ENCODE data around the gene PTPN7. TPM values are rescaled to one million over a fixed set of nuclear protein-coding genes. Genes with fewer than 3 reads are reported as not detected.

Gene PTPN7
- 1 to 10 TPM; 1.4 to 2.5 TPM for total RNA-seq
- 1 to 10 TPM in 1 of 2 donors, under 1 TPM in 1; 0.98 to 1.5 TPM for polyA plus RNA-seq (ENCODE audit: insufficient read length in 2 of 2)
- long read RNA-seq, donor 1, result 0 reads
- long read RNA-seq, donor 2, result 0 reads
- long read RNA-seq, donor 3, result 0 reads
- long read RNA-seq, donor 4, result 0 reads

DNA sequence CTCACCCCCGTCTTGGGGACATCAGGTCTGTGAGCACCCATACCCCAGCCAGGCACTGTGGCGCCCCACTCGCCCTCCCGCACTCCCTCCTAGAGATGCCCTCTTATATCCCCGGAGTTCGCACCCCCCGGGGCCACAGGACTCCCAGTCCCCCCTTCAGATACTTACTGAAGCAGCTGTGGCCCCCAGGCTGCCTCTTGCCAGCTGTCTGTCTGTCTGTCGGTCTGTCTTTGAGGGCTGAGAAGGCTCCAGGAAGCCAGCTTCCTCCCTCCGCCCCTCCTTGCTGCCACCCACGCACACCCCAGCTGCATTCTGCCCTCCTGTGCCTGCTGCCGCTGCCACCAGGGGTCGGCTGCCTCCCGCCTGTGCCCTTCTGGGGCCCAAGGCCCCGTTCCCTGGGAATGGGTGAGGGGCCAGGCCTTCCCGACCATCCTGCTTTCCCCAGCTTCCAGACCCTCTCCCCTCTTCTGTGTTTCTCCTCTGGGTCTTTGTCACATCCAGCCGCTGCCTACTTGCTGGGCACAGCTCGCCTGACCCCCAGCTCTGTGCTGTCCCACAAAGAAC, at the start of gene PTPN7:
PTPN7 (minus strand) TSS at position 226 of the 564 bp plus-strand sequence. CDS start 1,200 bp downstream, outside the sequence.
- H3K4me3 ChIP-seq (ENCODE audit: low read depth, low read length), result no peak within 1 kb of the TSS
- no peaks in the 10 kb centered on the region for H3K27me3 ChIP-seq (ENCODE audit: control insufficient read depth, insufficient read depth, low read length)
- peaks cover 39% of the 10 kb centered on the region for H3K4me1 ChIP-seq (ENCODE audit: control insufficient read depth, insufficient read depth, low read length)
- no peaks in the 10 kb centered on the region for H3K9me3 ChIP-seq (ENCODE audit: control insufficient read depth, insufficient read depth, low read length)
- 81% methylated on average over 16 of the region's 17 CpGs for WGBS (ENCODE audit: insufficient coverage)
- peaks cover 5% of the 10 kb centered on the region for H3K36me3 ChIP-seq (ENCODE audit: control insufficient read depth, insufficient read depth, low read length)
- no peak for DNase-seq (ENCODE audit: low read depth in 4 of 6, low spot score in 6 of 6)
- peak within 1 kb of the TSS; percentile 40 for H3K27ac ChIP-seq (ENCODE audit: low read depth, low read length)

- Histone ChIP-seq H3K27ac (ENCODE audit: low read depth, low read length) (no peak overlapping the region), H3K9me3 (ENCODE audit: control insufficient read depth, insufficient read depth, low read length) (no peaks in the 10 kb centered on the region), H3K4me3 (ENCODE audit: low read depth, low read length) (no peak overlapping the region), H3K4me1 (ENCODE audit: control insufficient read depth, insufficient read depth, low read length) (peaks cover 8% of the 10 kb centered on the region), H3K36me3 (ENCODE audit: control insufficient read depth, insufficient read depth, low read length) (peaks cover 2% of the 10 kb centered on the region), H3K27me3 (ENCODE audit: control insufficient read depth, insufficient read depth, low read length) (peaks cover 11% of the 10 kb centered on the region)
- DNase-seq (ENCODE audit: low read depth in 4 of 6, low spot score in 6 of 6), result no peak
- 60% methylated on average over 7 of the region's 11 CpGs for WGBS (ENCODE audit: insufficient coverage)
These were observed 48.0 kb upstream of the PTPN7 start for GRCh38 chr1:202208351-202208857.

DNA sequence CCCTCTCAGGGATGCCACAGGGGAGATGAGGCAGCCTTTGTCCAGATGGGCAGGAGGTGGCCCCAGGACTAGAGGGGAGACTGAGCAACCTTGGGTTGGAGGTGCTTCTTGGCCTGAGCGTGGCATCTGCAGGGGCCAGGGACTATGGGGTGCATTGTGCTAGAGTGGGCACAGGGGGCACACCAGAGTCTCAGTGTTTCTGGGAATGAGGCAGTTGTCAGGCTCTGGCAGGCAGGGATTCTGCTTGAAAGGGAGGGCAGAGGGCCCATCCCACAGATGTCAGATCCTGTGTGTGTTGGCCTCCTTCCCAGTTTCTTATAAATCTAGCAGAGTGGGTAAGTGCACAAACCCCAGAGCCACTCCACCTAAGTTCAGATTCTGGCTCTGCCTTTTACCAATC, 46.9 kb upstream of the PTPN7 start:
- H3K27me3 ChIP-seq (ENCODE audit: control insufficient read depth, insufficient read depth, low read length), result peaks cover 2% of the 10 kb centered on the region
- H3K4me1 ChIP-seq (ENCODE audit: control insufficient read depth, insufficient read depth, low read length), result peaks cover 8% of the 10 kb centered on the region
- H3K4me3 ChIP-seq (ENCODE audit: low read depth, low read length), result no peak overlapping the region
- H3K27ac ChIP-seq (ENCODE audit: low read depth, low read length), result no peak overlapping the region
- DNase-seq (ENCODE audit: low read depth in 4 of 6, low spot score in 6 of 6), result peak in 2 of 6 donors; percentile 59 to 83
- 23% methylated on average over 1 of the region's 1 CpG for WGBS (ENCODE audit: insufficient coverage)
- no peaks in the 10 kb centered on the region for H3K9me3 ChIP-seq (ENCODE audit: control insufficient read depth, insufficient read depth, low read length)
- peaks cover 2% of the 10 kb centered on the region for H3K36me3 ChIP-seq (ENCODE audit: control insufficient read depth, insufficient read depth, low read length)

DNA sequence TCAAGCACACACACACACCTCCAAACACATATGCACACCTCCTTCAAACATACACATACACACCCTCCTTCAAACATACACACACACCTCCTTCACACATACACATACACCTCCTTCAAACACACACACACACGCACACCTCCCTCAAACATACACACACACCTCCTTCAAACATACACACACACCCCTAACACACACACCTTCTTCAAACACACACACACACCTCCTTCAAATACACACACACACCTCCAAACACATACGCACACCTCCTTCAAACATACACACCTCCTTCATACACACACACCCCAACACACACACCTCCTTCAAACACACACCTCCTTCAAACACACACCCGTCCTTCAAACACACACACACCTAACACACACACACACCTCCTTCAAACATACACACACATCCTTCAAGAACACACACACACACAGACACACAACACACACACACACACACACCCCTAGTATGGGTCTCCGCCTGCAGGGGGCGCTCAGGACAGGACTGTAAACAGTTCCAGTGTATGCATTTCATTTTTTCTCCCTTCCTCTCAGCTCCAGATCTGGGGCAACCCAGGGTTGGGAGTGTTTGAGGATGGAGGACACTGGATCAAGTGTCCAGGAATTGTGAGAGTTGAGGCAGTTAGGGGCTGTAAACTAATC, 45.3 kb upstream of the PTPN7 start:
- Histone ChIP-seq H3K9me3 (ENCODE audit: control insufficient read depth, insufficient read depth, low read length) (no peaks in the 10 kb centered on the region), H3K36me3 (ENCODE audit: control insufficient read depth, insufficient read depth, low read length) (peaks cover 2% of the 10 kb centered on the region), H3K27me3 (ENCODE audit: control insufficient read depth, insufficient read depth, low read length) (peaks cover 2% of the 10 kb centered on the region), H3K4me3 (ENCODE audit: low read depth, low read length) (no peak overlapping the region), H3K4me1 (ENCODE audit: control insufficient read depth, insufficient read depth, low read length) (peaks cover 13% of the 10 kb centered on the region), H3K27ac (ENCODE audit: low read depth, low read length) (no peak overlapping the region)
- DNase-seq (ENCODE audit: low read depth in 4 of 6, low spot score in 6 of 6), result no peak
- WGBS (ENCODE audit: insufficient coverage), result 70% methylated on average over 3 of the region's 5 CpGs

- Histone ChIP-seq H3K27ac (ENCODE audit: low read depth, low read length) (no peak overlapping the region), H3K27me3 (ENCODE audit: control insufficient read depth, insufficient read depth, low read length) (peaks cover 2% of the 10 kb centered on the region), H3K9me3 (ENCODE audit: control insufficient read depth, insufficient read depth, low read length) (no peaks in the 10 kb centered on the region), H3K36me3 (ENCODE audit: control insufficient read depth, insufficient read depth, low read length) (peaks cover 2% of the 10 kb centered on the region), H3K4me1 (ENCODE audit: control insufficient read depth, insufficient read depth, low read length) (peaks cover 23% of the 10 kb centered on the region), H3K4me3 (ENCODE audit: low read depth, low read length) (no peak overlapping the region)
- DNase-seq (ENCODE audit: low read depth in 4 of 6, low spot score in 6 of 6), result peak in 1 of 6 donors; percentile 24
- 58% methylated on average over 1 of the region's 1 CpG for WGBS (ENCODE audit: insufficient coverage)
These were observed 43.7 kb upstream of the PTPN7 start for GRCh38 chr1:202204065-202204464.

GRCh38 chr1:202203238-202204039, 43.0 kb upstream of the PTPN7 start:
- Histone ChIP-seq H3K27ac (ENCODE audit: low read depth, low read length) (no peak overlapping the region), H3K4me3 (ENCODE audit: low read depth, low read length) (no peak overlapping the region), H3K36me3 (ENCODE audit: control insufficient read depth, insufficient read depth, low read length) (peaks cover under 1% of the 10 kb centered on the region), H3K9me3 (ENCODE audit: control insufficient read depth, insufficient read depth, low read length) (no peaks in the 10 kb centered on the region), H3K27me3 (ENCODE audit: control insufficient read depth, insufficient read depth, low read length) (peaks cover 2% of the 10 kb centered on the region), H3K4me1 (ENCODE audit: control insufficient read depth, insufficient read depth, low read length) (peaks cover 24% of the 10 kb centered on the region)
- DNase-seq (ENCODE audit: low read depth in 4 of 6, low spot score in 6 of 6), result no peak
- WGBS (ENCODE audit: insufficient coverage), result 81% methylated on average over 13 of the region's 13 CpGs

GRCh38 chr1:202202500-202203168, 42.2 kb upstream of the PTPN7 start:
- H3K36me3 ChIP-seq (ENCODE audit: control insufficient read depth, insufficient read depth, low read length), result no peaks in the 10 kb centered on the region
- no peak for DNase-seq (ENCODE audit: low read depth in 4 of 6, low spot score in 6 of 6)
- no peaks in the 10 kb centered on the region for H3K9me3 ChIP-seq (ENCODE audit: control insufficient read depth, insufficient read depth, low read length)
- no peak overlapping the region for H3K4me3 ChIP-seq (ENCODE audit: low read depth, low read length)
- H3K4me1 ChIP-seq (ENCODE audit: control insufficient read depth, insufficient read depth, low read length), result peaks cover 24% of the 10 kb centered on the region
- H3K27ac ChIP-seq (ENCODE audit: low read depth, low read length), result no peak overlapping the region
- H3K27me3 ChIP-seq (ENCODE audit: control insufficient read depth, insufficient read depth, low read length), result no peaks in the 10 kb centered on the region
- WGBS (ENCODE audit: insufficient coverage), result 100% methylated on average over 2 of the region's 7 CpGs

DNA sequence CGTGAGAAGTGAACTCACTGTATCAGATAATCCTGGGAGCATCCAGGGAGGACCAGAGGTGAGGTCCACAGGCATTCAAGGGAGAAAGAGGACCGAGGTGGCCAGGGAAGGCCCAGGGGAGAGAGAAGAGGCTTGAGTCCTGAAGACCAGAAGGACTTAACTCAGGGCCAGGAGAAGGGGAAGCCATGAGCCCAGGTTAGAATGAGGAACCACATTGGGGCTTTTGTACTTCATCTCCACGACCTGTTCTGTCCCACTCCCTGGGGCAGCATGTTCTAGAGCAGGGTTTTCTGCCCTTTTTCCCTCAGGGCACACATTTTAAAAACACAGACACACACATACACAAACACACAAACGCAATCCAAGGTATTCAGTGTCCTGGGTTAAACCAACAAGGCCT, 41.6 kb upstream of the PTPN7 start:
- Histone ChIP-seq H3K9me3 (ENCODE audit: control insufficient read depth, insufficient read depth, low read length) (no peaks in the 10 kb centered on the region), H3K27me3 (ENCODE audit: control insufficient read depth, insufficient read depth, low read length) (no peaks in the 10 kb centered on the region), H3K36me3 (ENCODE audit: control insufficient read depth, insufficient read depth, low read length) (no peaks in the 10 kb centered on the region), H3K4me1 (ENCODE audit: control insufficient read depth, insufficient read depth, low read length) (peaks cover 19% of the 10 kb centered on the region), H3K4me3 (ENCODE audit: low read depth, low read length) (no peak overlapping the region), H3K27ac (ENCODE audit: low read depth, low read length) (no peak overlapping the region)
- WGBS (ENCODE audit: insufficient coverage), result 68% methylated on average over 4 of the region's 4 CpGs
- no peak for DNase-seq (ENCODE audit: low read depth in 4 of 6, low spot score in 6 of 6)

DNA sequence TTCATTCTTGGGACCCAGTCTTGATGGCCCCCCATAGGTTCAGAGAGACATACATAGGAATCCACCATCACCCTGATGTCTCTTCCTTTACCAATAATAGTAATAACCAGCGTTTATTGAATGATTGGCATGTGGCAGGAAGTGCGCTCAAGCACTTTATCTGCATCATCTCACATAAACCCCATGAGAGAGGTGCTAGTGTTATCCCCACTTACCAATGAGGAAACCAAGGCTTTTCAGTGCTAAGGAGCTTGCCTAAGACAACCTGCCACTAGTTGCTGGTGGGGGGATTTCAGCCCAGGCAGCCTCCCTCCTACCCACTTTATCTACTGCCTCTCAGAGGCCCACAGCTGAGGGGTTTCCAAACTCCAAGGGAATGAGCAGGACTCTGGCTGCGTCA, 40.9 kb upstream of the PTPN7 start:
- WGBS (ENCODE audit: insufficient coverage), result 100% methylated on average over 1 of the region's 3 CpGs
- no peak overlapping the region for H3K4me3 ChIP-seq (ENCODE audit: low read depth, low read length)
- no peak overlapping the region for H3K27ac ChIP-seq (ENCODE audit: low read depth, low read length)
- no peak for DNase-seq (ENCODE audit: low read depth in 4 of 6, low spot score in 6 of 6)
- H3K36me3 ChIP-seq (ENCODE audit: control insufficient read depth, insufficient read depth, low read length), result no peaks in the 10 kb centered on the region
- peaks cover 19% of the 10 kb centered on the region for H3K4me1 ChIP-seq (ENCODE audit: control insufficient read depth, insufficient read depth, low read length)
- no peaks in the 10 kb centered on the region for H3K27me3 ChIP-seq (ENCODE audit: control insufficient read depth, insufficient read depth, low read length)
- H3K9me3 ChIP-seq (ENCODE audit: control insufficient read depth, insufficient read depth, low read length), result no peaks in the 10 kb centered on the region

Data from spinal cord (tissue), 10 donors.